ENCODE measurements around the gene TESK1.

DNA sequence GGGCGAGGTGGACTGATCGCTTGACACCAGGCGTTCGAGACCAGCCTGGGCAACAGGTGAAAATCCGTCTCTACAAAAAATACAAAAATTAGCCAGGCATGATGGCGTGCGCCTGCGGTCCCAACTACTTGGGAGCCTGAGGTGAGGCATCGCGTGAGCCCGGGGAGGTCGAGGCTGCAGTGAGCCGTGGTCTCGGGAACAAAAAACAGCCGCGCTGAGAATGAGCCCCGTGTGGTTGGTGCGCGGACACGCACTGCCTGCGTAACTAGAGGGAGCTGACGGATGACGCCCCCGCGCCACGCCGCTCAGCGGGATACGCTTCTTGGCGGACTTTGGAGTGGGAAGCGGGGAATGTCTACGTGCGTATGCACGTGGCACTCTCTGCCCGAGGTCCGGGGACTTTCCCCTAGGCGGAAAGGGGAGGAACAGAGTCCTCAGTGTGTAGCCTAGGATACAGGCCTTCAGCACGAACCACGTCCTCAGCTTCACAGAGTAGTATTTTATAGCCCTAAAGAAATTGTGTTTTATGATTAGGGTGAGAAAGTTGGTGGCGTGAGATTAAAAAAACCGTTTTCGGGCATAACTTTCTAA, 52.6 kb downstream of the TESK1 start, which contains the start of gene RMRP:
- no peak for TF ChIP-seq EZH2 (IDR thresholded peaks at IDR 0.05; ENCODE audit: borderline replicate concordance, low read depth, low read length, poor library complexity, severe bottlenecking)
- TF ChIP-seq, protein P1, sequence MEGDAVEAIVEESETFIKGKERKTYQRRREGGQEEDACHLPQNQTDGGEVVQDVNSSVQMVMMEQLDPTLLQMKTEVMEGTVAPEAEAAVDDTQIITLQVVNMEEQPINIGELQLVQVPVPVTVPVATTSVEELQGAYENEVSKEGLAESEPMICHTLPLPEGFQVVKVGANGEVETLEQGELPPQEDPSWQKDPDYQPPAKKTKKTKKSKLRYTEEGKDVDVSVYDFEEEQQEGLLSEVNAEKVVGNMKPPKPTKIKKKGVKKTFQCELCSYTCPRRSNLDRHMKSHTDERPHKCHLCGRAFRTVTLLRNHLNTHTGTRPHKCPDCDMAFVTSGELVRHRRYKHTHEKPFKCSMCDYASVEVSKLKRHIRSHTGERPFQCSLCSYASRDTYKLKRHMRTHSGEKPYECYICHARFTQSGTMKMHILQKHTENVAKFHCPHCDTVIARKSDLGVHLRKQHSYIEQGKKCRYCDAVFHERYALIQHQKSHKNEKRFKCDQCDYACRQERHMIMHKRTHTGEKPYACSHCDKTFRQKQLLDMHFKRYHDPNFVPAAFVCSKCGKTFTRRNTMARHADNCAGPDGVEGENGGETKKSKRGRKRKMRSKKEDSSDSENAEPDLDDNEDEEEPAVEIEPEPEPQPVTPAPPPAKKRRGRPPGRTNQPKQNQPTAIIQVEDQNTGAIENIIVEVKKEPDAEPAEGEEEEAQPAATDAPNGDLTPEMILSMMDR (conservative IDR thresholded peaks at IDR 0.05; ENCODE audit: low read depth, low read length): peak; percentile 30; the same call in 1 of the 2 replicates
